Ascending aorta (tissue), 2 donors: ENCODE measurements around the gene CEBPZOS. TPM values are rescaled to one million over a fixed set of nuclear protein-coding genes. Genes with fewer than 3 reads are reported as not detected.

ENCODE experiments used
- DNase-seq, 2 donors: peaks; one replicate each; pipeline ENCODE4 v3.0.0-alpha.2; 2019; ENCODE audit warnings: low spot score in 2 of 2
- H3K27ac ChIP-seq, 2 donors: fragments of 200-600 bp; sonication (generic); one replicate each; pipeline ENCODE4 v1.5.1; 2016 to 2017; ENCODE audit warnings: mild to moderate bottlenecking in 1 of 2
- H3K27me3 ChIP-seq: fragments of 200-600 bp; sonication (generic); one replicate; pipeline ENCODE4 v1.5.1; 2017
- H3K36me3 ChIP-seq, 2 donors: fragments of 200-600 bp; sonication (generic); one replicate each; pipeline ENCODE4 v1.5.1; 2016
- H3K4me1 ChIP-seq, 2 donors: fragments of 200-600 bp; sonication (generic); one replicate each; pipeline ENCODE4 v1.5.1; 2016 to 2017; ENCODE audit warnings: mild to moderate bottlenecking in 1 of 2
- H3K4me3 ChIP-seq, 2 donors: fragments of 200-600 bp; sonication (generic); one replicate each; pipeline ENCODE4 v1.5.1; 2016 to 2017; ENCODE audit warnings: mild to moderate bottlenecking in 1 of 2
- H3K9me3 ChIP-seq, 2 donors: fragments of 200-600 bp; sonication (generic); one replicate each; pipeline ENCODE4 v1.5.1; 2016
- CTCF ChIP-seq, 3 experiments: fragments of 200-600 bp in 2 of 3; fragments of 450-650 bp in 1 of 3; sonication (generic) in 2 of 3; IDR thresholded peaks; one replicate each; pipeline ENCODE4 v1.5.1; 2016 to 2019; ENCODE audit warnings: antibody characterized with exemption in 3 of 3, mild to moderate bottlenecking in 1 of 3, moderate library complexity in 1 of 3
- intact Hi-C: fragments of 100-400 bp; cut with DNase I; formaldehyde crosslinking; loops from one replicate; pipeline ENCODE4 v1.15.1; 2023
- total RNA-seq: library from RNA; depleted of rRNA; stranded (reverse); fragments of >200 nt; gene quantifications from one replicate; pipeline ENCODE4 v1.1.0, GENCODE V29; 2016

CEBPZOS gene
- total RNA-seq, 1 donor from 2014 or later: 2.9 TPM

GRCh38 chr2:37228788-37229187 lies 32.5 kb downstream of the CEBPZOS start:
- DNase-seq: no peak
- TF ChIP-seq CTCF (IDR thresholded peaks at IDR 0.05): no peak
- Histone ChIP-seq H3K9me3 (no peaks in the 10 kb centered on the region), H3K4me3 (no peak overlapping the region), H3K36me3 (peaks cover 11 to 13% of the 10 kb centered on the region in 2 donors), H3K27ac (no peak overlapping the region), H3K4me1 (peaks cover 7 to 26% of the 10 kb centered on the region in 2 donors), H3K27me3 (no peaks in the 10 kb centered on the region)
- intact Hi-C loops: no loop called here

GRCh38 chr2:37230581-37230980 lies 34.3 kb downstream of the CEBPZOS start:
- Histone ChIP-seq H3K4me1 (peaks cover 7 to 26% of the 10 kb centered on the region in 2 donors), H3K4me3 (peak overlapping the region; percentile 87 to 95), H3K27me3 (no peaks in the 10 kb centered on the region), H3K9me3 (no peaks in the 10 kb centered on the region), H3K27ac (peak overlapping the region; percentile 81 to 94), H3K36me3 (peaks cover 11 to 13% of the 10 kb centered on the region in 2 donors)
- no peak for TF ChIP-seq CTCF (IDR thresholded peaks at IDR 0.05)
- intact Hi-C loops: loop anchor here (2.0 to 5.0 kb wide), 2 partner anchors 34 to 92 kb away; partner anchors contain the start of genes CEBPZOS and PRKD3
- no peak for DNase-seq

GRCh38 chr2:37231241-37232130 lies 35.2 kb downstream of the CEBPZOS start, which contains the start of the genes CEBPZ and NDUFAF7:
Gene CEBPZ (minus strand): TSS chr2:37231596. CDS start chr2:37231567, 29 bp downstream.
Gene NDUFAF7 (plus strand): TSS chr2:37231658. CDS start chr2:37231706, 48 bp downstream.
- DNase-seq: peak; percentile 73 to 96
- H3K36me3 ChIP-seq: peaks cover 11 to 15% of the 10 kb centered on the region in 2 donors
- no peaks in the 10 kb centered on the region for H3K9me3 ChIP-seq
- peak within 1 kb of the TSS; percentile 87 to 95 for H3K4me3 ChIP-seq
- H3K27ac ChIP-seq: peak within 1 kb of the TSS; percentile 81 to 94
- intact Hi-C loops: loop anchor here (2.0 to 5.0 kb wide), 2 partner anchors 35 to 91 kb away; partner anchors contain the start of genes CEBPZOS and PRKD3
- H3K4me1 ChIP-seq: peaks cover 7 to 23% of the 10 kb centered on the region in 2 donors
- no peak for TF ChIP-seq CTCF (IDR thresholded peaks at IDR 0.05)
- no peaks in the 10 kb centered on the region for H3K27me3 ChIP-seq

- H3K4me1 ChIP-seq: peaks cover 7 to 22% of the 10 kb centered on the region in 2 donors
- peak overlapping the region; percentile 81 to 94 for H3K27ac ChIP-seq
- no peak for TF ChIP-seq CTCF (IDR thresholded peaks at IDR 0.05)
Measured at GRCh38 chr2:37232131-37232933, 36.0 kb downstream of the CEBPZOS start.

GRCh38 chr2:37243435-37243834 lies 47.1 kb downstream of the CEBPZOS start:
- intact Hi-C loops: no loop called here

More at GRCh38 chr2:37232131-37232933, 36.0 kb downstream of the CEBPZOS start:
- Histone ChIP-seq H3K27me3 (no peaks in the 10 kb centered on the region), H3K4me3 (peak overlapping the region; percentile 87 to 95), H3K9me3 (no peaks in the 10 kb centered on the region), H3K36me3 (peaks cover 14 to 15% of the 10 kb centered on the region in 2 donors)
- peak in 1 of 2 donors; percentile 65 for DNase-seq
- intact Hi-C loops: loop anchor here (5.0 kb wide), 1 partner anchor 90 kb away; the partner anchor contains the start of gene PRKD3

More at GRCh38 chr2:37243435-37243834, 47.1 kb downstream of the CEBPZOS start:
- Histone ChIP-seq H3K27me3 (no peaks in the 10 kb centered on the region), H3K36me3 (peaks cover 34 to 66% of the 10 kb centered on the region in 2 donors), H3K4me1 (no peaks in the 10 kb centered on the region), H3K27ac (no peak overlapping the region), H3K4me3 (no peak overlapping the region), H3K9me3 (no peaks in the 10 kb centered on the region)
- no peak for DNase-seq
- no peak for TF ChIP-seq CTCF (IDR thresholded peaks at IDR 0.05)
